Naive thymus-derived CD4-positive, alpha-beta T cell (primary cell): ENCODE data around the gene OR6B1. TPM values are rescaled to one million over a fixed set of nuclear protein-coding genes. Genes with fewer than 3 reads are reported as not detected.

ENCODE experiments used
- ATAC-seq: fragments of 150-1000 bp; cut with Tn5 transposase; 2 replicates; pipeline ENCODE4 v1.10.0; 2021; ENCODE audit warnings: mild to moderate bottlenecking, moderate library complexity
- CTCF ChIA-PET: fragments of 350-600 bp; sonication (Branson Sonifier 250); formaldehyde crosslinking; loops from one replicate; lab custom pipeline; 2021; ENCODE audit warnings: antibody characterized with exemption; lab: Charles Lee
- POLR2A ChIA-PET: fragments of 350-600 bp; sonication (Branson Sonifier 250); formaldehyde crosslinking; loops from one replicate; lab custom pipeline; 2021; ENCODE audit warnings: antibody characterized with exemption, inconsistent platforms; lab: Charles Lee
- DNase-seq, 9 donors: peaks; one replicate each; pipeline versions ENCODE4 v3.0.0 to v3.0.0-alpha.2; 2020 to 2022; ENCODE audit warnings: mixed read lengths in 1 of 9
- H3K27ac ChIP-seq: one replicate; pipeline ENCODE4 v1.7.0; 2013; ENCODE audit warnings: mild to moderate bottlenecking, low read depth, low read length, moderate library complexity
- H3K27me3 ChIP-seq, 2 donors: one replicate each; pipeline ENCODE4 v1.7.0; 2013; ENCODE audit warnings: low read length in 2 of 2, mild to moderate bottlenecking in 2 of 2, moderate library complexity in 2 of 2; ENCODE audit not compliant: control insufficient read depth in 2 of 2, insufficient read depth in 2 of 2
- H3K36me3 ChIP-seq, 3 experiments: 1 replicate in 2 of 3; 2 replicates in 1 of 3; pipeline ENCODE4 v1.7.0; 2013; ENCODE audit warnings: low read length in 3 of 3, mild to moderate bottlenecking in 3 of 3, moderate library complexity in 1 of 3; ENCODE audit not compliant: insufficient read depth in 3 of 3, control insufficient read depth in 2 of 3
- H3K4me1 ChIP-seq, 2 donors: one replicate each; pipeline ENCODE4 v1.7.0; 2013; ENCODE audit warnings: low read length in 2 of 2, mild to moderate bottlenecking in 2 of 2, moderate library complexity in 1 of 2; ENCODE audit not compliant: control insufficient read depth in 2 of 2, insufficient read depth in 2 of 2
- H3K4me3 ChIP-seq: 2 replicates; pipeline ENCODE4 v1.7.0; 2013; ENCODE audit warnings: mild to moderate bottlenecking, low read length
- H3K9me3 ChIP-seq, 3 experiments: 1 replicate in 2 of 3; 2 replicates in 1 of 3; pipeline ENCODE4 v1.7.0; 2013; ENCODE audit warnings: low read length in 3 of 3; ENCODE audit not compliant: control insufficient read depth in 2 of 3
- H3K27ac Mint-ChIP-seq, 9 donors: one replicate each; pipeline ENCODE4 v1.8.0; 2020 to 2022; ENCODE audit warnings: mixed read lengths in 9 of 9, mild to moderate bottlenecking in 8 of 9, moderate library complexity in 5 of 9, inconsistent platforms in 2 of 9
- H3K27me3 Mint-ChIP-seq, 5 donors: one replicate each; pipeline ENCODE4 v1.8.0; 2021 to 2022; ENCODE audit warnings: mixed read lengths in 5 of 5, mild to moderate bottlenecking in 1 of 5
- H3K36me3 Mint-ChIP-seq, 5 donors: one replicate each; pipeline ENCODE4 v1.8.0; 2020 to 2022; ENCODE audit warnings: mixed read lengths in 5 of 5, mild to moderate bottlenecking in 3 of 5, inconsistent platforms in 1 of 5
- H3K4me1 Mint-ChIP-seq, 7 donors: one replicate each; pipeline ENCODE4 v1.8.0; 2020 to 2022; ENCODE audit warnings: mixed read lengths in 7 of 7, mild to moderate bottlenecking in 3 of 7, inconsistent platforms in 1 of 7
- H3K4me3 Mint-ChIP-seq, 10 donors: one replicate each; pipeline ENCODE4 v1.8.0; 2020 to 2022; ENCODE audit warnings: mild to moderate bottlenecking in 10 of 10, mixed read lengths in 10 of 10, moderate library complexity in 6 of 10, inconsistent platforms in 2 of 10
- H3K9me3 Mint-ChIP-seq, 11 donors: one replicate each; pipeline ENCODE4 v1.8.0; 2020 to 2022; ENCODE audit warnings: mixed read lengths in 11 of 11, mild to moderate bottlenecking in 4 of 11, inconsistent platforms in 1 of 11, moderate library complexity in 1 of 11
- intact Hi-C, 2 donors: fragments of 100-400 bp; cut with micrococcal nuclease; formaldehyde crosslinking; loops; one replicate each; pipeline ENCODE4 v1.15.1; 2023
- polyA plus RNA-seq, 2 donors: library from polyadenylated mRNA; unstranded; fragments of 300-500 nt; fragmentation: Illumina TruSeq; gene quantifications; one replicate each; pipeline ENCODE4 v1.2.3, GENCODE V29; 2021
- total RNA-seq, 6 experiments: library from RNA in 5 of 6; stranded (reverse) in 5 of 6; gene quantifications; 1 replicate in 5 of 6; 2 replicates in 1 of 6; pipeline ENCODE4 v1.2.3 and lab custom pipeline; 2021 to 2026

Gene OR6B1
- total and polyA plus RNA-seq, 7 experiments from 2014 or later: not detected

DNA sequence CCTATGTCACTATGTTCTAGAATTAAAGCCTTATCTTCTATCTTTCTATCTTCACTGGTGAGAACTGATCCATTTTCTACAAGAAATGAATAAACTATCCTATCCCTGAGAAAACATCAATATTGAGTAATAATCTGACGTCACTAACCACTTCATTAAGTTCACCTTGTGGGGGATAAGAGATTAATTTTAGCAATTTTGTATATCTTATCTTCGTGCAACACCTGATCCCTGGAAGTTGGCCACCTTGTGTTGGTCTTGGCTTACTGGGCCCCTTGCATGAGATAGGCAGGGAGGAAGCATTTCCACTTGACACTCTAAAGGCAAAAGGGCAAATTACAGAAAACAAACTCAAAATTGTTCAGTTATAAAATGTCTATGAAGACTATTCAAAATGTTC lies 20.1 kb upstream of the OR6B1 start:
- CTCF ChIA-PET: no interaction called here
- ATAC-seq: no peak

GRCh38 chr7:143980746-143981510 lies 19.2 kb upstream of the OR6B1 start:
- no peak overlapping the region for H3K4me3 ChIP-seq
- intact Hi-C loops: no loop called here
- no peak for DNase-seq
- H3K36me3 ChIP-seq: no peaks in the 10 kb centered on the region
- Mint-ChIP-seq H3K27ac (no peak overlapping the region), H3K9me3 (peaks cover 0 to 9% (median 0%) of the 10 kb centered on the region in 11 donors), H3K4me1 (no peaks in the 10 kb centered on the region), H3K27me3 (peaks cover 0 to 11% (median 7%) of the 10 kb centered on the region in 5 donors), H3K4me3 (no peak overlapping the region), H3K36me3 (no peaks in the 10 kb centered on the region)
- no peaks in the 10 kb centered on the region for H3K9me3 ChIP-seq
- H3K27ac ChIP-seq: no peak overlapping the region
- H3K27me3 ChIP-seq: no peaks in the 10 kb centered on the region
- ChIA-PET CTCF (no interaction called here), POLR2A (no interaction called here)
- H3K4me1 ChIP-seq: no peaks in the 10 kb centered on the region
- no peak for ATAC-seq

More for the DNA sequence above, 20.1 kb upstream of the OR6B1 start:
- DNase-seq: no peak
- Histone ChIP-seq H3K27me3 (no peaks in the 10 kb centered on the region), H3K36me3 (no peaks in the 10 kb centered on the region), H3K27ac (no peak overlapping the region), H3K4me1 (no peaks in the 10 kb centered on the region), H3K9me3 (no peaks in the 10 kb centered on the region), H3K4me3 (no peak overlapping the region)
- intact Hi-C loops: no loop called here
- POLR2A ChIA-PET: no interaction called here
- Mint-ChIP-seq H3K27ac (no peak overlapping the region), H3K27me3 (peaks cover 0 to 12% (median 7%) of the 10 kb centered on the region in 5 donors), H3K9me3 (peaks cover 0 to 9% (median 0%) of the 10 kb centered on the region in 11 donors), H3K4me1 (no peaks in the 10 kb centered on the region), H3K36me3 (no peaks in the 10 kb centered on the region), H3K4me3 (no peak overlapping the region)

DNA sequence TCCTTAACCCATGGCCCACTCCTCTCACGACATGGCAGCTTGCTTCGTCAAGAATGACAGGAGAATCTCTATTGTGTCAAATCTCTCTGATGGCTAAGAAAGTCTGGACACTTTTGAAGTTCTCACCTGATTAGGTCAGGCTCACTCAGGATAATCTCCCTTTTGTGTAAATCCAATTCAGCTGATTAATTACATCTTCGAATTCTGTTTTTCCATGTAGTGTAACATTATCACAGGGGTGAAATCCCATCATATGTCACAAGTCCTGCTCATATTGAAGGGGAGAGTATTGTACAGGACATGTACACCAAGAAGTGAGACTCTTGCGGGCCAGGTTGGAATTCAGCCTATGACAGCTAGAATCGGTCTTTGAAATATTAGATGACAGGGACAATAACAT lies 16.2 kb upstream of the OR6B1 start:
- H3K4me1 ChIP-seq: no peaks in the 10 kb centered on the region
- Mint-ChIP-seq H3K27ac (no peak overlapping the region), H3K4me1 (peaks cover 0 to 17% (median 11%) of the 10 kb centered on the region in 7 donors), H3K4me3 (no peak overlapping the region), H3K27me3 (peaks cover 0 to 11% (median 0%) of the 10 kb centered on the region in 5 donors), H3K36me3 (peaks cover 0 to 1% (median 0%) of the 10 kb centered on the region in 5 donors), H3K9me3 (peaks cover 0 to 9% (median 2%) of the 10 kb centered on the region in 11 donors)
- no peaks in the 10 kb centered on the region for H3K36me3 ChIP-seq
- H3K9me3 ChIP-seq: peaks cover 0 to under 1% (median 0%) of the 10 kb centered on the region in 3 experiments
- POLR2A ChIA-PET: no interaction called here
- CTCF ChIA-PET: no interaction called here
- H3K4me3 ChIP-seq: no peak overlapping the region
- ATAC-seq (no peak), DNase-seq (no peak)
- H3K27ac ChIP-seq: no peak overlapping the region
- H3K27me3 ChIP-seq: no peaks in the 10 kb centered on the region
- intact Hi-C loops: no loop called here

DNA sequence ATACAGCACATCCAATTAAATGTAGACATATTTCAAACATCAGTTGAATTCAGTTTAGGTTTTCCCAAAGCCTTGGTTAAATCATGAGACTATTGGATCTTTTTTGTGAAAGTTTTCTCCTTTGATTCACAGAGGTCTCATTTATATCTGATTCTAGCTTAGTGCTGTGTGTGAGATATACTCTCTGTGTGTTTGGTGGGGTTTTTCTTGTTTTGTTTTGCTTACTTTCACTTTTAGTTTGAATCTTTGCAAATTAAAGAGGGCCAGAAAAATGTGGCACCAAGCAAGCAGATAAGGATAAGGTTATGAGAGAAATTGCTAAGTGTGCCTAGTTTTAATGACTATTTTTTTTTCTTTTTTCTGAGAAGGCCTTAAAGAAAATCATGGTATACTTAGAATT lies 12.6 kb upstream of the OR6B1 start:
- Histone ChIP-seq H3K36me3 (no peaks in the 10 kb centered on the region), H3K27ac (no peak overlapping the region), H3K4me3 (no peak overlapping the region), H3K4me1 (no peaks in the 10 kb centered on the region), H3K27me3 (no peaks in the 10 kb centered on the region), H3K9me3 (peaks cover 0 to 10% (median 0%) of the 10 kb centered on the region in 3 experiments)
- Mint-ChIP-seq H3K36me3 (peaks cover 0 to 8% (median 5%) of the 10 kb centered on the region in 5 donors), H3K4me1 (peaks cover 0 to 17% (median 11%) of the 10 kb centered on the region in 7 donors), H3K27ac (peak overlapping the region in 2 of 9 donors; percentile 2 to 12), H3K4me3 (peak overlapping the region in 5 of 10 donors; percentile 4 to 50 (median 43)), H3K9me3 (peaks cover 0 to 26% (median 14%) of the 10 kb centered on the region in 11 donors), H3K27me3 (peaks cover 0 to 17% (median 7%) of the 10 kb centered on the region in 5 donors)
- ATAC-seq (no peak), DNase-seq (no peak)
- ChIA-PET CTCF (no interaction called here), POLR2A (no interaction called here)
- intact Hi-C loops: no loop called here

GRCh38 chr7:143988976-143989745 lies 11.0 kb upstream of the OR6B1 start:
- no peaks in the 10 kb centered on the region for H3K27me3 ChIP-seq
- Mint-ChIP-seq H3K9me3 (peaks cover 0 to 26% (median 14%) of the 10 kb centered on the region in 11 donors), H3K27me3 (peaks cover 0 to 17% (median 15%) of the 10 kb centered on the region in 5 donors), H3K36me3 (peaks cover 0 to 8% (median 5%) of the 10 kb centered on the region in 5 donors), H3K4me3 (no peak overlapping the region), H3K27ac (no peak overlapping the region), H3K4me1 (peaks cover 0 to 17% (median 11%) of the 10 kb centered on the region in 7 donors)
- intact Hi-C loops: no loop called here
- H3K4me3 ChIP-seq: no peak overlapping the region
- POLR2A ChIA-PET: no interaction called here
- no peaks in the 10 kb centered on the region for H3K36me3 ChIP-seq
- ATAC-seq (no peak), DNase-seq (no peak)
- no peaks in the 10 kb centered on the region for H3K4me1 ChIP-seq
- CTCF ChIA-PET: no interaction called here
- H3K27ac ChIP-seq: no peak overlapping the region
- peaks cover 0 to 10% (median 0%) of the 10 kb centered on the region in 3 experiments for H3K9me3 ChIP-seq

GRCh38 chr7:143992670-143993069 lies 7.5 kb upstream of the OR6B1 start:
- Mint-ChIP-seq H3K4me1 (peaks cover 0 to 2% (median 1%) of the 10 kb centered on the region in 7 donors), H3K27ac (no peak overlapping the region), H3K9me3 (peaks cover 0 to 26% (median 14%) of the 10 kb centered on the region in 11 donors), H3K36me3 (peaks cover 0 to 8% (median 4%) of the 10 kb centered on the region in 5 donors), H3K27me3 (peaks cover 4 to 22% (median 15%) of the 10 kb centered on the region in 5 donors), H3K4me3 (no peak overlapping the region)
- Histone ChIP-seq H3K27ac (no peak overlapping the region), H3K4me3 (no peak overlapping the region), H3K4me1 (no peaks in the 10 kb centered on the region), H3K27me3 (no peaks in the 10 kb centered on the region), H3K9me3 (peaks cover 0 to 10% (median 0%) of the 10 kb centered on the region in 3 experiments), H3K36me3 (no peaks in the 10 kb centered on the region)
- DNase-seq (no peak), ATAC-seq (no peak)
- ChIA-PET POLR2A (no interaction called here), CTCF (no interaction called here)
- intact Hi-C loops: no loop called here
